Measurements from ENCODE around the gene IVL. TPM values are rescaled to one million over a fixed set of nuclear protein-coding genes. Genes with fewer than 3 reads are reported as not detected.

IVL gene
- total RNA-seq, 1 experiment from 2014 or later, result 0.06 TPM

- DNase-seq (ENCODE audit: low read depth), result no peak
Measured at GRCh38 chr1:152946651-152947256, 38.4 kb downstream of the IVL start, which contains the start of gene SPRR5. Gene SPRR5 (plus strand): TSS chr1:152947206. CDS start chr1:152948555, 1,349 bp downstream.

GRCh38 chr1:152951711-152952110 is 43.4 kb downstream of the IVL start:
- no peak for DNase-seq (ENCODE audit: low read depth)

- DNase-seq (ENCODE audit: low read depth), result no peak
Measured at GRCh38 chr1:152953761-152954160, 45.4 kb downstream of the IVL start.

GRCh38 chr1:152954436-152954835 is 46.1 kb downstream of the IVL start:
- peak; percentile 49 for DNase-seq (ENCODE audit: low read depth)

- no peak for DNase-seq (ENCODE audit: low read depth)
Measured at GRCh38 chr1:152957561-152957960, 49.2 kb downstream of the IVL start.

- no peak for DNase-seq (ENCODE audit: low read depth)
Measured at GRCh38 chr1:152959273-152959672, 50.9 kb downstream of the IVL start.

GRCh38 chr1:152959801-152960451 is 51.6 kb downstream of the IVL start:
- DNase-seq (ENCODE audit: low read depth), result no peak

- peak; percentile 45 for DNase-seq (ENCODE audit: low read depth)
Measured at GRCh38 chr1:152960452-152961044, 52.2 kb downstream of the IVL start.

Other genes with a start within 250 kb of the IVL start
- gene LCE2D, start 245.2 kb upstream of the IVL start, total RNA-seq (2014; rRNA removed; shearing (Covaris generic)), result not detected in 2 replicates
- not detected in 2 replicates for gene LCE2C, start 233.3 kb upstream of the IVL start, total RNA-seq (2014; rRNA removed; shearing (Covaris generic))
- not detected in 2 replicates for gene LCE2B, start 222.4 kb upstream of the IVL start, total RNA-seq (2014; rRNA removed; shearing (Covaris generic))
- not detected in 2 replicates for gene LCE2A, start 210.2 kb upstream of the IVL start, total RNA-seq (2014; rRNA removed; shearing (Covaris generic))
- gene LCE4A, start 200.4 kb upstream of the IVL start, total RNA-seq (2014; rRNA removed; shearing (Covaris generic)), result not detected in 2 replicates
- not detected in 2 replicates for gene KPRP, start 150.5 kb upstream of the IVL start, total RNA-seq (2014; rRNA removed; shearing (Covaris generic))
- gene LCE1F, start 133.4 kb upstream of the IVL start, total RNA-seq (2014; rRNA removed; shearing (Covaris generic)), result not detected in 2 replicates
- not detected in 2 replicates for gene LCE1E, start 122.3 kb upstream of the IVL start, total RNA-seq (2014; rRNA removed; shearing (Covaris generic))
- not detected in 2 replicates for gene LCE1D, start 111.8 kb upstream of the IVL start, total RNA-seq (2014; rRNA removed; shearing (Covaris generic))
- gene LCE1C, start 101.9 kb upstream of the IVL start, total RNA-seq (2014; rRNA removed; shearing (Covaris generic)), result not detected in 2 replicates
- not detected in 2 replicates for gene LCE1B, start 96.6 kb upstream of the IVL start, total RNA-seq (2014; rRNA removed; shearing (Covaris generic))
- not detected in 2 replicates for gene LCE1A, start 81.1 kb upstream of the IVL start, total RNA-seq (2014; rRNA removed; shearing (Covaris generic))
- gene LCE6A, start 65.7 kb upstream of the IVL start, total RNA-seq (2014; rRNA removed; shearing (Covaris generic)), result not detected in 2 replicates
- gene LCE7A, start 48.5 kb upstream of the IVL start, total RNA-seq (2014; rRNA removed; shearing (Covaris generic)), result not detected in 2 replicates
- not detected in 2 replicates for gene SMCP, start 30.2 kb upstream of the IVL start, total RNA-seq (2014; rRNA removed; shearing (Covaris generic))
- not detected in 2 replicates for gene SPRR5, start 38.7 kb downstream of the IVL start, total RNA-seq (2014; rRNA removed; shearing (Covaris generic))
- gene SPRR4, start 62.1 kb downstream of the IVL start, total RNA-seq (2014; rRNA removed; shearing (Covaris generic)), result not detected in 2 replicates
- not detected in 2 replicates for gene SPRR1A, start 75.5 kb downstream of the IVL start, total RNA-seq (2014; rRNA removed; shearing (Covaris generic))
- gene SPRR3, start 93.2 kb downstream of the IVL start, total RNA-seq (2014; rRNA removed; shearing (Covaris generic)), result not detected in 2 replicates
- not detected in 2 replicates for gene SPRR1B, start 122.7 kb downstream of the IVL start, total RNA-seq (2014; rRNA removed; shearing (Covaris generic))
- gene SPRR2D, start 132.6 kb downstream of the IVL start, total RNA-seq (2014; rRNA removed; shearing (Covaris generic)), result not detected in 2 replicates
- not detected in 2 replicates for gene SPRR2A, start 149.0 kb downstream of the IVL start, total RNA-seq (2014; rRNA removed; shearing (Covaris generic))
- not detected in 2 replicates for gene SPRR2B, start 163.1 kb downstream of the IVL start, total RNA-seq (2014; rRNA removed; shearing (Covaris generic))
- gene SPRR2E, start 186.0 kb downstream of the IVL start, total RNA-seq (2014; rRNA removed; shearing (Covaris generic)), result not detected in 2 replicates
- gene SPRR2F, start 205.0 kb downstream of the IVL start, total RNA-seq (2014; rRNA removed; shearing (Covaris generic)), result not detected in 2 replicates
- gene SPRR2G, start 242.3 kb downstream of the IVL start, total RNA-seq (2014; rRNA removed; shearing (Covaris generic)), result not detected in 2 replicates